HL-60/S4 (cell line): ENCODE data around the gene CFAP73.

Experiments
- in situ Hi-C: fragments of 300-500 bp; cut with MboI; formaldehyde crosslinking; loops from 2 replicates; pipeline ENCODE4 v1.14.3; 2022; ENCODE audit warnings: low sequenced_read_pairs

CFAP73 gene

GRCh38 chr12:113185180-113186032, 35.9 kb downstream of the CFAP73 start, which contains the start of the genes DDX54 and RITA1:
TSS of gene DDX54 (minus strand) at chr12:113185478. CDS start at chr12:113185451, 27 bp downstream.
TSS of gene RITA1 (plus strand) at chr12:113185721. CDS start at chr12:113186747, 1,026 bp downstream.
- in situ Hi-C loops = no loop called here

- in situ Hi-C loops = no loop called here
Measured at GRCh38 chr12:113186033-113186365, 36.5 kb downstream of the CFAP73 start.

DNA sequence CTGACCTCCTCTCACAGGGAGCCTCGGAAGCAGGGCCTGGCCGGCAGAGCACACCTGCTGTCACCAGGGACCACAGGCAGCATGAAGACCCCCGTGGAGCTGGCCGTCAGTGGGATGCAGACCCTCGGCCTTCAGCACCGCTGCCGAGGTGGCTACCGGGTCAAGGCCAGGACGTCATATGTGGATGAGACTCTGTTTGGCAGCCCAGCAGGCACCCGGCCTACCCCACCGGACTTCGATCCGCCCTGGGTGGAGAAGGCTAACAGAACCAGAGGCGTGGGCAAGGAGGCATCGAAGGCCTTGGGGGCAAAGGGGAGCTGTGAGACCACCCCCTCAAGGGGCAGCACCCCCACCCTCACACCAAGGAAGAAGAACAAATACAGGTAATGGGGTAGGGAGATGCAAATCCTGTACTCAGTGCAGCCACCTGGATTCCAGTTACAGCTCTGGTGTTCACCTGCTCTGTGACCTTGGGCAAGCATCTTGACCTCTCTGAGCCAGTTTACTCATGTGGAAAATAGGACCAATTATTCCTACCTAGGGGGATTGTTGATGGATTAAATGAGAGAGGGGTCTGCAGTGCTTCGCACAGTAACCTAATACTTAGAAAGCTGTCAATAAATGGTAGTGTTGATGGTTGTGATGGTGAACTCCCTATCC, 37.3 kb downstream of the CFAP73 start:
- in situ Hi-C loops = no loop called here

GRCh38 chr12:113189361-113189760, 39.8 kb downstream of the CFAP73 start:
- in situ Hi-C loops = no loop called here

DNA sequence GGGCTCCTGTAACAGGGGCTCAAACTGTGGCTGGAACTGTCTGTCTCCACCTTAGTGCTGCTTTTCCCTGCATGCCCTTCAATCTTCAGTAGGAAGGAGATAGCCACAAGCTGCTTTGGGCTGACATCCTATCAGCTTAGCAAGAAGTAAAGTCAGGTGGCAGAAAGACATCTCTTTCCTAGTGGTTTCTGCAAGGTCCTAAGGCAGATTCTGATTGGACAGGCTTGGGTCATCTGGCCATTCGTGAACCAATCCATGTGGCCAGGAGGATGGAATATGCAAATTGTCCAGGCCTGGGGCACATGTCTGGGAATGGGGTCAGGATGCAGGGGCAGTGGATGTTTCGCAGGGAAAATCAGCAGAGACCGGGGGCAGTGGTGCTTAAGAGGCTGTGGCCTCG, 41.2 kb downstream of the CFAP73 start:
- in situ Hi-C loops = loop anchor here (10.0 kb wide), 1 partner anchor 244 kb away; no protein-coding TSS in a partner anchor

DNA sequence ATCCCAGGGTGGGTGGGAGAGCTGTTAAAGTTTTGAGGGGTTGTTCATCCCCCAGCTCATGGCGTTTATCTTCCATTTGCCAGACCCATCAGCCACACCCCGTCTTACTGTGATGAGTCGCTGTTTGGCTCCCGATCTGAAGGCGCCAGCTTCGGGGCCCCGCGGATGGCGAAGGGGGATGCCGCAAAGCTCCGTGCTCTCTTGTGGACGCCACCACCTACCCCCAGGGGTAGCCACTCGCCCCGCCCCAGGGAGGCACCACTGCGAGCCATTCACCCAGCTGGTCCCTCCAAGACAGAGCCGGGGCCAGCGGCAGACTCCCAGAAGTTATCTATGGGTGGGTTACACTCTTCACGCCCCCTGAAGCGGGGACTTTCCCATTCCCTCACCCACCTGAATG, 41.7 kb downstream of the CFAP73 start:
- in situ Hi-C loops = loop anchor here (10.0 kb wide), 1 partner anchor 244 kb away; no protein-coding TSS in a partner anchor

DNA sequence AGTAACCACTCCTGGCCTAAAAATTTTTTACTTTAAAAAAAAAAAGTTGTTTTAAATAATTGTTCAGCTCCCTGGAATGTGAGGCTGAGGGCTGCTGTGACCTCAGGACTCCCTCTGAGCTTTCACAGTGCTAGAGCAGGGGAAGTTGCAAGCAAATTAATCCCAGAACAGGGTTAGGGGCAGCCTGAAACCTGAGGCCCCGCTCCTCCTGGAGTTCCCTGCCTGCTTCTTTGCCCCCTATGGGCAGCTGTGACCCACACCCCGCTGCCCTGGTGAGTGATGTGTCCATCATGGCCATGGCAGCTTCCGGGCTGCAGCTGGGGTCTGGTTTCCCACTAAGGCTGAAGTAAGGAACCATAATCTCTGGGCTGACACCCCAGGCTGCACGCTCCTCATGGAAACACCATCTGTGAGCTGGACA, 45.5 kb downstream of the CFAP73 start:
- in situ Hi-C loops = loop anchor here (10.0 kb wide), 1 partner anchor 240 kb away; no protein-coding TSS in a partner anchor

GRCh38 chr12:113195598-113195997, 46.1 kb downstream of the CFAP73 start:
- in situ Hi-C loops = loop anchor here (10.0 kb wide), 1 partner anchor 239 kb away; no protein-coding TSS in a partner anchor

GRCh38 chr12:113196582-113196981, 47.1 kb downstream of the CFAP73 start:
- in situ Hi-C loops = loop anchor here (10.0 kb wide), 1 partner anchor 238 kb away; no protein-coding TSS in a partner anchor

DNA sequence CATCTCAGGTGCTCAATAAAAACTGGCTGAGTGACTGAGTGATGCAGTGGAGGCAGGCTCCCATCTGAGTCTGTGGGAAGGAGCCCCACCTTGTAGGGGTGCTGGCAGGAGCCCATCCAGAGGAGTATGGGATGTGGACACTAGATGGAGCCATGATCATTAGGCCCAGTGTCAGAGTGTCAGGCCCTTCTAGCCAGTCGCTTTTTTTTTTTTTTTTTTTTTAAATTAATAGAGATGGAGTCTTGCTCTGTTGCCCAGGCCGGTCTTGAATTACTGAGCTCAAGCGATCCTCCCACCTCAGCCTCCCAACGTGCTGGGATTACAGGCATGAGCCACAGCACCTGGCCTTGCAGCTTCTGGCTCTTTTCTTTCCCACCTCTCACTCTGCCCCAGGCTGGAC, 47.5 kb downstream of the CFAP73 start:
- in situ Hi-C loops = loop anchor here (10.0 kb wide), 1 partner anchor 238 kb away; no protein-coding TSS in a partner anchor

GRCh38 chr12:113197518-113198077, 48.1 kb downstream of the CFAP73 start:
- in situ Hi-C loops = loop anchor here (10.0 kb wide), 1 partner anchor 237 kb away; no protein-coding TSS in a partner anchor

DNA sequence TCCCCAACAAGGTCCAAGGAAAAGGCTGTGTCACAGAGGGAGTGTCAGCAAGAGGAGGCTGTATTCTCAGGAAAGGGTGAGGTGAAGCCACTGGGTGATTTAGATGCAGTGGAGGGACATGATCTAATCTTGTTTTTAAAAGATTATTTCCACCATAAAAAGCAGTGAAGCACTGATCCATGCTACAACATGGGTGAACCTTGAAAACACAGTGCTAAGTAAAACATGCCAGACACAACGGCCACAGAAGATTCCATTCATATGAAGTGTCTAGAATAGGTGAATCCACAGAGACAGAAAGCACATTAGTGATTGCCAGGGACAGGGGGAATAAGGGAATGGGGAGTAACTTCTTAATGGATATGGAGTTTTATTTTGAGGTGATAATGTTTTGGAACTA, 48.8 kb downstream of the CFAP73 start:
- in situ Hi-C loops = loop anchor here (10.0 kb wide), 1 partner anchor 237 kb away; no protein-coding TSS in a partner anchor

DNA sequence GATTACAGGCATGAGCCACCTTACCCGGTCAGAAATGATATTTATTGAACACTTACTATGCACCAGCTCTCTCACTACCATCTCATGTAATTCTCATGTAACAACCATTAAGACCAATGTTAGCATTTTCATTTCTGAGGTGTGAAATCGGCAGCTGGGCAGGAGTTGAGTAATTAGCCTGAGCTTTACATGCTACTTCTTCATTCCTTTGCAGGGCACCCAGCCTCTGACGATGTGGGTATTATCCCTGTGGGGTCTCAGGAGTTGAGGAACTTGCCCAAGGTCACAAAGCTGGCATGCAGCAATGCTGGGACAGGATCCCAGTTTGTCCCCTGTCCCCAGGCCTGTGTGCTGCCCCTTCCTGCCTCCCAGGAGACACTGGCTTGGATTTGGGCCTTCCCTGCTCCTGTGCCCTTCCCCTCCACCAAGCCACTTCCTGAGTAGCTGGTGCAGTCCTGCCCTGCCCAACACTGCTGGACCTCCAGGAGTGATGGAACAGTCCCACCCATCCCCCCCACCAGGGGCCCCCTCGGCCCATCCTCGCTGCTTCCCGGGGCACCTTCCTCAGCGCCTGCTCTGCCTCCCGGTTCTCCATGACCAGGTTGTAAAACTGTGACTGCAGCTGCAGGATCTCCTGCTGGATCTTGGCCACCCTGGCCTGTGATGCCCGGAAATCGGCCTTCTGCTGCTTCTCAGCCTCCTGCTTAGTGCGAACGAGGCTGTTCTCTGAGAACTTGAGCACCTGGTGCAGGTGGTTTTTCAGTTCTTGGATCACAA, 50.7 kb downstream of the CFAP73 start:
- in situ Hi-C loops = loop anchor here (10.0 to 25.0 kb wide), 2 partner anchors 215 to 662 kb away; no protein-coding TSS in a partner anchor

GRCh38 chr12:113201187-113202177, 52.0 kb downstream of the CFAP73 start:
- in situ Hi-C loops = loop anchor here (10.0 to 25.0 kb wide), 2 partner anchors 213 to 661 kb away; no protein-coding TSS in a partner anchor

DNA sequence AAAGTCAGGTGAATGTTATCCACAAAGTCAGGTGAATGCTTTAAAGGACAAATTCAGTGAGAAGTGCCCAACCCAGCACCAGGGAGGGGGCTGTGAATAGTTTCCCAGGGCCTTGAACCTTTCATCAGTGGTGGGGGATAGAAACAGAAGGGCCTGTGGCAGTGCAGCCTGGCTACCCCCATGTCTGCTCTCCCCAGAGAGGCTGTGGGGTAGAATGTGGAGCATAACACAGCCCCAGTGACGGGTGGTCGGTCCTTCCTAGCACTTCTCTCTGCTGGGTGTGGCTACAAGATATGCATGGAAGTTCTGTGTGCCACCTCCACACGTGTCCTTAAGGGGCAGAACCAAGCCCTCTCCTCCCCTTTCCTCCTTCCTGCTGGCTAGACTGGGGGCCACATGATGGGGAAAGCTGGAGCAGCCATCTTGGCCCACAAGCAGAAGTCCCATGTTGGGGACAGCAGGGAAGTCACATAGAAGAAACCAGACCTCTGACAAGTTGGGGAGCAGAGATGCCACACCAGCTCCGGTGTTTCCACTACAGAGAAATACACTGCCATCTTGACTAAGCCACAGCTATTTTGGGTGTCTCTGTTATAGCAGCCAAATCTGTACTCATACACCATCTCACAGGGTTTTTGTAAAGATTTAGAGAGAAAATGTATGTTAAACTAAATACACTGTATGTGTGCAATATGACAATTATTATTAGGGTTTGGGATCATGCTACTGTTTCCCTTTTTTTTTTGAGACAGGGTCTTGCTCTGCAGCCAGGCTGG, 53.0 kb downstream of the CFAP73 start:
- in situ Hi-C loops = loop anchor here (10.0 to 25.0 kb wide), 2 partner anchors 212 to 660 kb away; no protein-coding TSS in a partner anchor

DNA sequence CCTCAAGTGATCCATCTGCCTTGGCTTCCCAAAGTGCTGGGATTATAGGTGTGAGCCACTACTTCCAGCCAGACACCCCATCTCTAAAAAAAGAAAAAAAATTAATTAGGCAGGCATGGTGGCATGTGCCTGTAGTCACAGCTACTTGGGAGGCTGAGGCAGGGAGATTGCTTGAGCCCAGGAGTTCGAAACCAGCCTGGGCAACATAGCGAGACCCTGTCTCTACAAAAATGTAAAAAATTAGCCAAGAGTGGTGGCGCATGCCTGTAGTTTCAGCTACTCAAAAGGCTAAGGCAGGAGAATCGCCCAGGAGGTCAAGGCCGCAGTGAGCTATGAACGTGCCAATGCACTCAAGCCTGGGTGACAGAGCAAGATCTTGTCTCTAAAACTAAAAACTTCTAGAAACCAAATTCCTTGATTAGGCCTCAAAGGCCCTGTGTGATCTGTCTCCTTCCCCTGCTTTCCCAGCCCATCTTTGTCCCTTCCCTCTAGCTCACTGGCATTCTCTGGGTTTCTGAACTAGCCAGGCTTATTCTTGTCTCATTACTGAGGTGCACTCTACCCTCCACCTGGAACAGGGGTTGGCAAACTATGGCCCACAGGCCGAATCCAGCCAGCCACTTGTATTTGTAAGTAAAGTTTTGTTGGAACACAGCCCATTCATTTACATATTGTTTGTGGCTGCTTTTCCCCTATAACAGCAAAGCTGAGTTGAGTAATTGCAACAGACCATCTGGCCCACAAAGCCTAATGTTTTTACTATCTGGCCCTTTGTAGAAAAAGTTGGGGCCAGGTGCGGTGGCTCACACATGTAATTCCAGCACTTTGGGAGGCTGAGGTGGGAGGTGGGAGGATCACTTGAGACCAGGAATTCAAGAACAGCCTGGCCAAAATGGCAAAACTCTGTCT, 54.6 kb downstream of the CFAP73 start:
- in situ Hi-C loops = loop anchor here (10.0 to 25.0 kb wide), 2 partner anchors 211 to 658 kb away; no protein-coding TSS in a partner anchor

- in situ Hi-C loops = loop anchor here (10.0 to 25.0 kb wide), 2 partner anchors 210 to 657 kb away; no protein-coding TSS in a partner anchor
Measured at GRCh38 chr12:113204804-113205203, 55.3 kb downstream of the CFAP73 start.
